Right cardiac atrium (tissue), 5 donors: ENCODE data around the gene PHLPP1. TPM values are rescaled to one million over a fixed set of nuclear protein-coding genes. Genes with fewer than 3 reads are reported as not detected.
"Not testable (repeated sequence)": the region's sequence is repeated elsewhere in the genome, so short reads cannot be mapped to it uniquely, and the experiment has no call there.

Source experiments
- ATAC-seq, 2 donors: fragments of 200-7000 bp; cut with Tn5 transposase; one replicate each; pipeline versions ENCODE4 v1.8.0 to v1.9.1; 2020; ENCODE audit warnings: moderate library complexity in 2 of 2, mild to moderate bottlenecking in 1 of 2
- DNase-seq, 3 donors: peaks; one replicate each; pipeline ENCODE4 v3.0.0-alpha.2; 2020
- H3K27ac ChIP-seq: one replicate; pipeline ENCODE4 v1.5.1; 2013; ENCODE audit warnings: mild to moderate bottlenecking, low read length, control low read depth, moderate library complexity
- H3K27me3 ChIP-seq: one replicate; pipeline ENCODE4 v1.6.1; 2013; ENCODE audit not compliant: control insufficient read depth, insufficient read depth
- H3K4me1 ChIP-seq: one replicate; pipeline ENCODE4 v1.6.1; 2013; ENCODE audit warnings: low read length; ENCODE audit not compliant: control insufficient read depth, insufficient read depth
- H3K4me3 ChIP-seq: one replicate; pipeline ENCODE4 v1.5.1; 2013; ENCODE audit warnings: low read length, control low read depth
- H3K9me3 ChIP-seq: one replicate; pipeline ENCODE4 v1.6.1; 2013; ENCODE audit warnings: low read length; ENCODE audit not compliant: control insufficient read depth
- WGBS: extraction: QIAGEN DNeasy Blood & Tissue Kit; methylation state at CpG from one replicate; pipeline ENCODE4 v1.1.7; 2013; 5-methylcytosine and 5-hydroxymethylcytosine counted together
- intact Hi-C, 4 donors: fragments of 100-400 bp; cut with DNase I; formaldehyde crosslinking; loops; one replicate each; pipeline versions ENCODE4 v1.11.0 to v1.14.0; 2022 to 2023
- polyA plus RNA-seq: library from polyadenylated mRNA; stranded (reverse); fragments of 200-250 nt; gene quantifications from one replicate; pipeline ENCODE4 v1.2.3, GENCODE V29; 2013
- total RNA-seq, 4 donors: library from RNA; stranded (reverse); fragmentation: NEBNext Ultra II Directional; extraction: Animal tissue kit (Norgen Biotek cat#: 25700); gene quantifications; one replicate each; pipeline ENCODE4 v1.2.1, GENCODE V29; 2021
- donor health status: healthy with polysubstance abuse.
- donor health status: DM: no; HTN: yes; CAD: no.
- donor health status: DM: no; HTN: no; CAD: no.
- donor health status: DM: no; HTN: yes; CAD: no; lungs with severe emphysema.
- donor health status: DM: yes; HTN: yes; CAD: no.

The PHLPP1 gene
- total and polyA plus RNA-seq, 5 donors: 1.7 to 6.4 (median 4.9) TPM

- peak in 1 of 3 donors; percentile 29 for DNase-seq
- Histone ChIP-seq H3K4me1 (peaks cover 3% of the 10 kb centered on the region), H3K27ac (no peak overlapping the region), H3K9me3 (no peaks in the 10 kb centered on the region), H3K27me3 (no peaks in the 10 kb centered on the region), H3K4me3 (peak overlapping the region; percentile 6)
- peak in 1 of 2 donors; percentile 37 for ATAC-seq
- whole genome bisulfite sequencing: 53% methylated on average over 7 of the region's 7 CpGs
- intact Hi-C loops: no loop called here
Measured at GRCh38 chr18:62790871-62791772, 75.8 kb downstream of the PHLPP1 start.

- intact Hi-C loops: no loop called here
- 67% methylated on average over 1 of the region's 1 CpG for WGBS
- no peak overlapping the region for H3K27ac ChIP-seq
- H3K9me3 ChIP-seq: no peaks in the 10 kb centered on the region
- no peaks in the 10 kb centered on the region for H3K27me3 ChIP-seq
- H3K4me3 ChIP-seq: no peak overlapping the region
- DNase-seq (no peak), ATAC-seq (no peak)
- H3K4me1 ChIP-seq: peaks cover 3% of the 10 kb centered on the region
Measured at GRCh38 chr18:62792016-62792415, 76.7 kb downstream of the PHLPP1 start.

GRCh38 chr18:62795813-62796212 is 80.5 kb downstream of the PHLPP1 start:
- Histone ChIP-seq H3K27me3 (no peaks in the 10 kb centered on the region), H3K9me3 (no peaks in the 10 kb centered on the region), H3K4me1 (no peaks in the 10 kb centered on the region), H3K4me3 (no peak overlapping the region), H3K27ac (no peak overlapping the region)
- intact Hi-C loops: no loop called here
- DNase-seq: no peak
- no peak for ATAC-seq
- WGBS: 90% methylated on average over 3 of the region's 3 CpGs

- DNase-seq (no peak), ATAC-seq (no peak)
- H3K27me3 ChIP-seq: no peaks in the 10 kb centered on the region
- H3K4me1 ChIP-seq: no peaks in the 10 kb centered on the region
- intact Hi-C loops: no loop called here
- no peak overlapping the region for H3K27ac ChIP-seq
- no peak overlapping the region for H3K4me3 ChIP-seq
- WGBS: 89% methylated on average over 1 of the region's 1 CpG
- no peaks in the 10 kb centered on the region for H3K9me3 ChIP-seq
Measured at GRCh38 chr18:62796216-62796621, 80.9 kb downstream of the PHLPP1 start.

GRCh38 chr18:62797329-62797728 is 82.0 kb downstream of the PHLPP1 start:
- H3K4me1 ChIP-seq: peaks cover 4% of the 10 kb centered on the region
- no peaks in the 10 kb centered on the region for H3K9me3 ChIP-seq
- H3K27ac ChIP-seq: no peak overlapping the region
- ATAC-seq (no peak), DNase-seq (no peak)
- no peaks in the 10 kb centered on the region for H3K27me3 ChIP-seq
- WGBS: 82% methylated on average over 3 of the region's 3 CpGs
- intact Hi-C loops: no loop called here
- no peak overlapping the region for H3K4me3 ChIP-seq

- ATAC-seq (no peak), DNase-seq (no peak)
- Histone ChIP-seq H3K27ac (no peak overlapping the region), H3K27me3 (no peaks in the 10 kb centered on the region), H3K4me1 (peaks cover 4% of the 10 kb centered on the region), H3K9me3 (no peaks in the 10 kb centered on the region), H3K4me3 (no peak overlapping the region)
- WGBS: 88% methylated on average over 6 of the region's 6 CpGs
- intact Hi-C loops: loop anchor here in 1 of 4 donors (5.0 kb wide), 1 partner anchor 83 kb away; the partner anchor contains the start of gene PHLPP1
Measured at GRCh38 chr18:62799977-62800376, 84.6 kb downstream of the PHLPP1 start.

- WGBS: 71% methylated on average over 3 of the region's 3 CpGs
- intact Hi-C loops: loop anchor here in 1 of 4 donors (5.0 kb wide), 1 partner anchor 85 kb away; the partner anchor contains the start of gene PHLPP1
- DNase-seq: no peak
- ATAC-seq: no peak
- Histone ChIP-seq H3K27ac (no peak overlapping the region), H3K27me3 (no peaks in the 10 kb centered on the region), H3K4me1 (peaks cover 4% of the 10 kb centered on the region), H3K4me3 (no peak overlapping the region), H3K9me3 (no peaks in the 10 kb centered on the region)
Measured at GRCh38 chr18:62802523-62802922, 87.2 kb downstream of the PHLPP1 start.

GRCh38 chr18:62807396-62807795 is 92.1 kb downstream of the PHLPP1 start:
- no peaks in the 10 kb centered on the region for H3K4me1 ChIP-seq
- intact Hi-C loops: no loop called here
- H3K27me3 ChIP-seq: no peaks in the 10 kb centered on the region
- no peak overlapping the region for H3K4me3 ChIP-seq
- DNase-seq (no peak), ATAC-seq (no peak)
- H3K27ac ChIP-seq: no peak overlapping the region
- no peaks in the 10 kb centered on the region for H3K9me3 ChIP-seq
- 87% methylated on average over 2 of the region's 2 CpGs for WGBS

- 93% methylated on average over 1 of the region's 1 CpG for WGBS
Measured at GRCh38 chr18:62808123-62808522, 92.8 kb downstream of the PHLPP1 start.

GRCh38 chr18:62809445-62809844 is 94.1 kb downstream of the PHLPP1 start:
- H3K27me3 ChIP-seq, DNase-seq, intact Hi-C loops, H3K4me3 ChIP-seq, ATAC-seq, H3K4me1 ChIP-seq, H3K9me3 ChIP-seq, H3K27ac ChIP-seq: not testable (repeated sequence)
- 97% methylated on average over 8 of the region's 8 CpGs for WGBS

More at GRCh38 chr18:62808123-62808522, 92.8 kb downstream of the PHLPP1 start:
- Histone ChIP-seq H3K9me3 (no peaks in the 10 kb centered on the region), H3K4me3 (no peak overlapping the region), H3K27ac (no peak overlapping the region), H3K27me3 (no peaks in the 10 kb centered on the region), H3K4me1 (no peaks in the 10 kb centered on the region)
- ATAC-seq (no peak), DNase-seq (no peak)
- intact Hi-C loops: no loop called here

- no peaks in the 10 kb centered on the region for H3K27me3 ChIP-seq
- H3K27ac ChIP-seq: no peak overlapping the region
- no peak overlapping the region for H3K4me3 ChIP-seq
- 89% methylated on average over 1 of the region's 1 CpG for WGBS
- H3K9me3 ChIP-seq: no peaks in the 10 kb centered on the region
- no peak for DNase-seq
- ATAC-seq: no peak
- no peaks in the 10 kb centered on the region for H3K4me1 ChIP-seq
- intact Hi-C loops: no loop called here
Measured at GRCh38 chr18:62809900-62810299, 94.6 kb downstream of the PHLPP1 start.
